HG02763 (cell line): ENCODE data around the gene LIMCH1.
"Not testable (repeated sequence)": the region's sequence is repeated elsewhere in the genome, so short reads cannot be mapped to it uniquely, and the experiment has no call there.

ENCODE experiments used
- ATAC-seq: cut with Tn5 transposase; IDR thresholded peaks from one replicate; pipeline ENCODE4 v1.9.1; 2021; ENCODE audit warnings: mild to moderate bottlenecking, moderate library complexity; ENCODE audit not compliant: unreplicated experiment

The LIMCH1 gene

GRCh38 chr4:41538017-41538733, at the start of gene LIMCH1:
Gene LIMCH1 (plus strand): TSS chr4:41538157. CDS start chr4:41605996, 67,839 bp downstream.
- no peak for ATAC-seq

- not testable (repeated sequence) for ATAC-seq
Measured at GRCh38 chr4:41491081-41491576, 46.8 kb upstream of the LIMCH1 start.

DNA sequence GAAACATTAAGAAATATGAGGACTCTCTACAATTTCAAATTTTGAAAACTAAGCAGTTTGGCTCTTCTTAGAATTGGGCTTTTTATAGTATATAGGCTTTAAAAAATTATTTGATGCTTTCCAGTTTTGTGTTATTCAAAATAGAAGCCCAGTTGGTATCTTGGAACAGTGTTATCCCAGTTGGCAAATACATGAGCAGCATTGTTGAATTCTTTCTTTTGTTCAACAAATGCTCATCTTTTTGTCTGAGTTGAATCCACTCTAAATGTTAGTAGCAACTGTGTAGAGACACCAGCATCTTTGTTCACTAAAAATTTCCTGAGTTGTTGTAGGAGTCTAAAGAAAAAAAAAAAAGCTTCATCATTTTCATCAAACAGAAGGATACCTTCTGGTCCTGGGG, 41.0 kb upstream of the LIMCH1 start:
- no peak for ATAC-seq

GRCh38 chr4:41498177-41498576, 39.8 kb upstream of the LIMCH1 start:
- ATAC-seq = no peak

DNA sequence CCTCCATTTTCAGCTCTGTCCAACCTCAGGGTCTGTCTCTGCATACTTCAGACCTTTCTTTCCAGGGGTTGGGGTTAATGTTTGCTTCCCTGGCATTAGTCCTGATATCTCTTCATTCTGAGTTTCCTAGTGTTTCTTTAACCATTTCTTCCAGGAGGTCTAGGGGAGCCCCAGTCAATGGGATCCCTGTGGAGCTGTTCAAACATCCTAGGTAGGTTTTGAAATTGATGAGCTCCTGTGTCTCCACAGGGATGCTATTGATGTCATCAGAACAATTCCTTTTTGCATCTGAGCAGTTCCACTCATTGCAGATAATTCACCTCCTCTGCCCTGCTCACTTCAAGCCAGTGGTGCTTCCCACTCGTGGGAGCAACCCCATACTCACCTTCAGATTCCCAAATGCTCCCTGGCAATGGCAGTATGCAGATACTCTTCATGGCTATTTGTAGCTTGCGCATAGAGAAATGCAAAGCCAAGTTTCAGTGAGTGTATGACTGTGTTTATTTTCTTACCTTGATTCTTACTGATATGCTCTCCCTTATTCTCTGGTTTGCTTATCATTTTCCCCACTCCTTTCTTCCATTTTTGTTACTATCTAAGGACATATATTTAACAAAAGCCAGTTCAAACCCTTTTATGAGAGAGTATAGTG, 33.7 kb upstream of the LIMCH1 start:
- ATAC-seq = no peak

DNA sequence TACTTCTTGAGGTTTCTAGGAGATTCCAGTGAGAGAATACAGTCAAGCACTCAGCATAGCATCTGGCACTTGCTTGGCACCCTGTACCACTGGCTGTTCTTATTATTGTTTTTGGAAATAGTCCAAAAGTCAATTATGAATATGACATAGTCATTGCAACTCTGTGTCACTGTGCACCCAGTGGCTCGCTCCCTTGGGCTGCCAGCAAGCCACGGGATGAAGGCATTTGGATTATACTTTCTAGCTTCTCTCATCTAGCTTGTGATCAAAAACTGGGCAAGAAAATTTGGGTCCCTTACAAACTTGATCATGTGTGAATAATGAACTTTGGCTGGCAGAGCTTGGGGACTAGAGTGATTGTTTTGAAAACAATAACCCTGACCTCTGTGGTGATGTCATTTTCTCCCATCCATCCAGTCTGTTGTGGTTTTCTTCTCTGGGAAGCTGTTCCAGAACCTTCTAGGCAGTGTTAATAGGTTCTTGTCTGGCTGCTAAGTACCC, 32.7 kb upstream of the LIMCH1 start:
- no peak for ATAC-seq

GRCh38 chr4:41506130-41506529, 31.8 kb upstream of the LIMCH1 start:
- no peak for ATAC-seq

DNA sequence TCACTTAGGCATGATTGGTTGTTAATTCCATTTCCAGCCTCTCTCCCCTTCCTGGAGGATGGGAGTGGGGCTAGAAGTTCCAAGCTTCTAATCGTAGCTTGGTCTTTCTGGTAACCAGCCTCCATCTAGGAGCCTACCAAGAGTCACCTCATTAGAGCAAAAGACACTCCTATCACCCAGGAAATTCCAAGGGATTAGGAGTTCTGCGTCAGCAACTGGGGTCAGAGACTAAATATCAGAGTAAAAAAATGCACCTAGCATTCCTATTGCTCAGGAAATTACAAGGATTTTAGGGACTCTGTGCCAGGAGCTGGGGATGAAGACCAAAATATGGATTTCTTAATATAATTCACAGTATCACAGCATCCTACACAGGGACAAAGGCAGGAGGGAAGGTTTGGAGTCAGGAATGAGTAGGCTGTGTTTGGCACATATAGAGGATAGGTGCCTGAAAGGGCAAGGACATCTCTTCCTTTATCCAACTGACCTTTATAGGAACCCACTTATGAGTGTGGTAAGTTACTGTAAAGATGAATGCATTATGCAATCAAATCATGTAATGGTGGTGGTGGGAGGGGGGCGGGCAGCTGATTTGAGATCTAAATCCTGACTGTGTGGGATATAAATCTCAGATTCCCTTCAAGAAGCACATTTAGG, 30.5 kb upstream of the LIMCH1 start:
- no peak for ATAC-seq

DNA sequence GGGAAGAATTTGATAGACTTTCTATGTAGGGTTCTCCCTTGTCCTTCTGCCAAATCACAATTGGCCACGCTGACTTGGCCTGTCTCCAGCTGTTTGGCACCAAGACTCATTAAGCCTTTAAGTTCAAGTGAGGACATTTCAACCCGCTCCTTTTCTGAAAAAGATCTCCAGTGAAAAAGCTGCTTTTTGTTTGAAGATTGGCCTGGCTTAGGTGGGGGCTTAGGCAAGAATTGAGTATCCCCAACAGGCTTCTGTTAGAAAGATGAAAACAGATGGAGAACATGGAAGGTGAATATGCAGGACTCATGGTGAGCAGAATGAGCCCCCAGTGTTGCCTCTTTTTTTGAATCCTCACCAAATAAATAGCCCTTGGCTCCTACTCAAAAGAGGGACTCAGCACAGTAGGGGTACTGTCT, 28.5 kb upstream of the LIMCH1 start:
- ATAC-seq = no peak

DNA sequence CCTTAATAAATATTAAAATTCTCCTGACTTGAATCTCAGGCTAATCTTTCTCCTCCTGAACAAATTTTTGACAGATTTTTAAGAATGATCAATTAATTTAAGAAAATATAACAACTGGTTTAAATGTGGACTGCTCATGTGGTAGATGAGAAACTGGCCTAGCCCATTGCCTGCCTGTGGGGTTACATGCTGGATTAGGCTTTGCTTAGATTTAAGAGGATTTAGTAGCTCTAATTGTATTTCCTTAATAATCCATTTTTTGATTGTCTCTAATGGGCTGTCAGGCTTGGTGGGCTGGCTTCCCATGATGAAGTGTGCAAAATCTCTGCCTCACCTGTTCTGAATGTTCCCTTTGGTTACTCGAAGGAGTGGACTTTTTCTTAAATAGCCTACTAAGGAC, 27.8 kb upstream of the LIMCH1 start:
- no peak for ATAC-seq

DNA sequence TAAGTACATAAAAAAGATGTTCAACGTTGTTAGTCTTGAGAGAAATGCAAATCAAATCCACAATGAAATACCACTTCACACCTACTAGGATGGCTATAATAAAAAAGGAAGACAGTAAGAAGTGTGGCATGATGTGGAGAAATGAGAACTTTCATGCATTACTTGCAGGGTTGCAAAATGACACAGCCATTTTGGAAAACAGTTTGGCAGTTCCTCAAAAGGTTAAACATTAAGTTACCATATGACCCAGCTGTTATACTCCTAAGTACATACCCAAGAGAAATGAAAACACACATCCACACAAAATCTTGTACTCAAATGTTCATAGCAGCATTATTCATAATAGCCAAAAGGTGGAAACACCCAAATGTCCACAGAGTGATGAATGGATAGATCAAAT, 25.8 kb upstream of the LIMCH1 start:
- ATAC-seq = no peak

DNA sequence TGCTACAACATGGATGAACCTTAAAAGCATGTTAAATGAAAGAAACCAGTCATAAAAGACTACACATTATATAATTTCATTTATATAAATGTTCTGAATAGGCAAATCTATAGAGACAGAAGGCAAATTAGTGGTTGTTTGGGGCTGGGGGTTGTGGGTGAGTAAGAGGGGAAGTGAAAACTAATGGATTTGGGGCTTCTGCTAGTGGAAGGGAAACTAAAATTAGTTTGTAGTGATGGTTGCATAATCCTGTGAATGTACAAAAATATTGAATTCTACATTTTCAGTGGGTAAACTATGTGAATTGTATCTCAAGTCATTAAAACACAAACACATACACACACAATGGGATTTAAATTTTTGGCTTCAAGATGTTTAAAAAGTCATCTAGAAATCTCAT, 25.4 kb upstream of the LIMCH1 start:
- ATAC-seq = no peak

DNA sequence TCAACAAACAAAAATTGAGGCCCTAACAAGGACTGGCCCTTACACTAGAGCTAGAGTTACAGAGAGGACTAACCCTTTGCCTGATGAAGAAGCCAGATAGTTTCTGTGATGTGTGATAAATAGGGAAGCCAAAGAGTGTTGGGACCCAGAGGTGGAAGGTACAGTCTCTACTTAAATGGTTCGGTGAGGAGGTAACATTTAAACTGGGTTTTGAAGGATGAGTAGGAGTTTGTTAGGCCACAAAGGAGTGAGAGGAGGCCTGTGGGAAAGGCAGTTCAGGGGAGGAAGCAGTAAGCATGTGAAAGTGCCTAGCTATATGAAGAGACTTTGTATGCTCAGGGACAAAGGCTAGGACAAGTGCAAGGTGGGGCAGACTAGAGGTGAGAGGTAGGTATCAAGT, 23.8 kb upstream of the LIMCH1 start:
- no peak for ATAC-seq

- no peak for ATAC-seq
Measured at GRCh38 chr4:41514766-41515481, 23.0 kb upstream of the LIMCH1 start.

- no peak for ATAC-seq
Measured at GRCh38 chr4:41517121-41517520, 20.8 kb upstream of the LIMCH1 start.

DNA sequence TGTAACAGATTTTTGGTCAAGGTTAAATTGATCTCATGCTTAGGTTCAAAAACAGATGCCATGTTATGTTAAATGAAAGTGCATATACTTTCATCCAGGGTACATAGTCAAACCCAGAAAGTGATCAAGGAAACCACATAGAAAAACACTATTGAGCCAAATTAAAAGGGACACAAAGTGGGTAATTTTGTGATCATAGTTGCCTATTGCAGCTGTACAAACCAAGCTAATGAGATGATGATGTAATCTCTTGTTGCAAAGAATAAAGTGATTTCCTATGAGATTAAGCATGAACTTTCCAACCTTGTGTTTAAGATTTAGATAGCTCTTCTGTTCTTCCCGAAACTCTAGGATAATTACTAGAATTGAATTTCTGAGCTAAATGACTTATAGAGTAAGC, 20.2 kb upstream of the LIMCH1 start:
- no peak for ATAC-seq

DNA sequence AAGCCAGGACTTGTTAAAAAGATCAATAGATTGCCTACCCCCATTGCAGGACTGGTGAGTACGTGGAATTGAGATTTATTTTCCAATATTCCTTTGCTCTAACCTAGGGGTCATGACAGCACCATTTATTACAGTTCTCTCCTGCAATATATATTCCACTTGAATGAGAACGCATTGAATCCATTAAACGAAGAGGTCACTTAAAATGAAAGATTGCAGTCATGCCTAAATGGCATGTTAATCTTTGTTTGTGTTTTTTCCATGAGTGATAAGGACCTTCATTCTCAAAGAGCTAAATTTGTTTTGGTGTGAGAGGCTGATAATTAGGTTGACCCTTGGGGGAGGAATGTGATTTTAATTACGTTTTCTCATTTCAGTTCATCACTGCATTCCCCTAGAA, 13.5 kb upstream of the LIMCH1 start:
- ATAC-seq = no peak

- no peak for ATAC-seq
Measured at GRCh38 chr4:41525129-41525528, 12.8 kb upstream of the LIMCH1 start.

GRCh38 chr4:41526628-41527027, 11.3 kb upstream of the LIMCH1 start:
- no peak for ATAC-seq

DNA sequence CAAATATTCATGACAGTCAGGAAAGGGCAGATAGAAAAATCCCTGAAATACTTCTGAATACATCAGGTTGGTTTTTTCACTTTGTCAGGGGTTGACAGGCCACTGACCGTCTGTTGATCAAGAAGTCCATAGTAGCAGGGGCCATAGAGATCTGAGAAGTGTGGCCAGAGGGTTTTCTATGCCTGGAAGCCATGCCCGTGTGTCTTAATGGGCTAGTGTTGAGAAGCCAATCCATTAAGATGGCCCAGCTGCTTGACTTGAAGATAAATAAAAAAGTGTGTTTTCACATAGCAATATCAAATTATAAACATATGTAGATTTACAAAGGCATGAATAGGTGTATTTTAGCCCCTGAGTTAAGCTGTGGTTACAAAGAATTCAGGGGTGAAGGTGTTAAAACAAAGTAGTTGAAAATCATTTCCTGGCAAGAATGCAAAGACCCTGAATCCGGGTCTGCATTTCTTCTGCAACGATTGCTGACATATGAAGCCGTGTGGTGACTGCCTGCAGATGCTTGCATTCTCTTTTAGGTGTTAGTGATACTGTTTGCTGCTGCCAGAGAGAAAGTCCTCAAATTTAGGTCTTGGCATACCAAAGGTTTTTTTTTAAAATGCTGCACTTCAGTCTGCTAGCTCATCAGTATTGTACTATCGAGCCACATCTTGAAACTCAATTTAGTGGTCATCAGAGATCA, 9.3 kb upstream of the LIMCH1 start:
- ATAC-seq = no peak

DNA sequence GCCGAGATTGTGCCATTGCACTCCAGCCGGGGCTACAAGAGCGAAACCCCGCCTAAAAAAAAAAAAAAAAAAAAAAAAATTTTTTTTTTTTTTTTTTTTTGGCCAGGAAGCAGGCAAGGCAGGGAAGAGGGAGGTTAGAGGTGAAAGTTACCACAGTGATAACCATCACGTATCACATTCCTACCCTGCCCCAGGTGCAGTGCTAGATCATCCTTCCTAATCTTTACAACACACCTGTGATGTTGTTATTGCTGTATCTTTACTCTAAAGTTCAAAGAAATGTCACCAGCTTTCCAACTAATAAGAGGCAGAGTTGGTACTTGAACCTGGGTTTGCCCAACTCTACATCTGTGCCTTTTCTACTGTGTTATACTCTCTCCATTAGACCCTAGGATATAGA, 7.2 kb upstream of the LIMCH1 start:
- no peak for ATAC-seq
